Skeletal muscle cell (primary cell): ENCODE data around the gene PDE1A.

Experiments used
- DNase-seq: peaks from one replicate; pipeline ENCODE4 v3.0.0-alpha.2; 2010; ENCODE audit warnings: low read depth
- H3K4me3 ChIP-seq: 2 replicates; pipeline ENCODE4 v1.5.1; 2011; ENCODE audit warnings: low read depth, mild to moderate bottlenecking, control low read depth, low read length, moderate library complexity

PDE1A gene

DNA sequence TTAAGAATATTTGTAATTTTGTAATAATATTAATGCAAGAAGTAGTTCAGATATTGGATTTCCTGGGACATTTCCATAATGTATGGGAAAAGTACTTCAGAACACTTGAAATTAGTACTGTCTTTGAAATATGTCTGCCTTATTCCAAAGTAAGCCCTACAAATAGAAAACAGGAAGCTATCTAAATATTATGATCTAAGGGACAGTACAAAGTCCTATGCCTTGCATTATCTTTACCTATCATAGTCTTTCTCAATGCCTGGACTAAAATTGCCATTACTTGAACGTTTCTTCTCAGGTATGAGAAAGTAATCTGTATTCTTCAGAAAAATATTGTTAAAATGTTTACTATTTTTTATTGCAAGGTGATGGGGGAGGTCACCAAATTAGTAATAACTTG is 328.2 kb downstream of the PDE1A start:
- H3K4me3 ChIP-seq = no peak overlapping the region
- no peak for DNase-seq

DNA sequence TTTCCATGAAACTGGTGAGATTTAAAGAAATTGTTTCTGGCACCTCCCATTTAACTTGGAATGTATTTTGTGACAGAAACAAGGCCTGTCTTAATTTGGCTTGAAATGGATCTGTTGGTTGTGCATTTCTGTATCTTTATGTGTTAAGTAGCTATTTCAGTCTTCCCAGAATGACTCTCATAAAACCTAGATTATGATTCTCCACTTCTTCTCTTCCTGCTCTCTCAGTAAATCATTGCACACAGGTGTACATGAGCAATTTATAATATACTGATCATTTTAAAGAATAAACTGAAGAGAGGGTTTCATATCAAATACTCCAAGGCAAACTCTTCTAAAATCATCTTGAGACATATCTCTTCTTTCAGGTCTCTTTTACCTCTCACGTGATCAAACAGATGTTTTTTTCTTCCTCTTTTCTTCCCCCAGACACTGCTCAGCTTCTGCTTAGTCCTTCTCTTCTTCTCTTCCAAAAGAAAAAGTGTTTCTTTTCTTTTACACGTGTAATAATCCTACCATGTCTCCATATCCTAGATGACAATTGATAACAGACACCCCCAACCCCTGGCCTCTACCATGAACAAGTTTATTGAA is 329.2 kb downstream of the PDE1A start:
- no peak for DNase-seq
- no peak overlapping the region for H3K4me3 ChIP-seq

DNA sequence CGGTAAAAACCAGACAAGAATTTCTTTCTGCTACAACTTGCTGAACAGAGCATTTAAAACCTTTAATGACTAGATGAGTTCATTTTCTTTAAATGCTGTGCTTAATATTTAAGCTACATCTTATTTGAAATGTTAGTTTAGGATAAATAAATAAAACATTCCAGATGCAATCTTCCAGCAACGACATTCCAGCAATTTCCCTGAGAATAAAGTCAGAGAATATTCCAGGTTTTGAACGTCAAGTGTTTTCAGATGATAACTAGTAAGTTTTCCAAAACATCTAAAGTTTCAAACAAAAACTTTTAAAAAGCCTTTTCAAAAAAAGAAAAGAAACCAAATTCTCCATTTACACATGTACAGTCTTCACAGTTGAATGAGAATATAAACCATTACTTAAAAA is 336.4 kb downstream of the PDE1A start:
- H3K4me3 ChIP-seq = no peak overlapping the region
- DNase-seq = no peak
